Activated naive CD4-positive, alpha-beta T cell treated with anti-CD3 and anti-CD28 coated beads, Interleukin-2, amount 10 ng/mL, durations not matched to agents 7 days and 5 days (primary cell): ENCODE measurements around the gene PTPN3.
"Not testable (repeated sequence)": the region's sequence is repeated elsewhere in the genome, so short reads cannot be mapped to it uniquely, and the experiment has no call there.

Experiments
- CTCF ChIA-PET: fragments of 350-600 bp; sonication (Branson Sonifier 250); formaldehyde crosslinking; loops from one replicate; lab custom pipeline; 2021; ENCODE audit warnings: antibody characterized with exemption; lab: Charles Lee
- DNase-seq: peaks from one replicate; pipeline ENCODE4 v3.0.0-alpha.2; 2020
- H3K27ac Mint-ChIP-seq: one replicate; pipeline ENCODE4 v1.8.0; 2021; ENCODE audit warnings: mild to moderate bottlenecking, moderate library complexity, mixed read lengths
- H3K27me3 Mint-ChIP-seq: one replicate; pipeline ENCODE4 v1.8.0; 2021; ENCODE audit warnings: mild to moderate bottlenecking, mixed read lengths
- H3K36me3 Mint-ChIP-seq: one replicate; pipeline ENCODE4 v1.8.0; 2021; ENCODE audit warnings: mixed read lengths
- H3K4me1 Mint-ChIP-seq: one replicate; pipeline ENCODE4 v1.8.0; 2021; ENCODE audit warnings: mixed read lengths
- H3K4me3 Mint-ChIP-seq: one replicate; pipeline ENCODE4 v1.8.0; 2021; ENCODE audit warnings: mild to moderate bottlenecking, moderate library complexity, mixed read lengths
- H3K9me3 Mint-ChIP-seq: one replicate; pipeline ENCODE4 v1.8.0; 2021; ENCODE audit warnings: mixed read lengths

The PTPN3 gene

DNA sequence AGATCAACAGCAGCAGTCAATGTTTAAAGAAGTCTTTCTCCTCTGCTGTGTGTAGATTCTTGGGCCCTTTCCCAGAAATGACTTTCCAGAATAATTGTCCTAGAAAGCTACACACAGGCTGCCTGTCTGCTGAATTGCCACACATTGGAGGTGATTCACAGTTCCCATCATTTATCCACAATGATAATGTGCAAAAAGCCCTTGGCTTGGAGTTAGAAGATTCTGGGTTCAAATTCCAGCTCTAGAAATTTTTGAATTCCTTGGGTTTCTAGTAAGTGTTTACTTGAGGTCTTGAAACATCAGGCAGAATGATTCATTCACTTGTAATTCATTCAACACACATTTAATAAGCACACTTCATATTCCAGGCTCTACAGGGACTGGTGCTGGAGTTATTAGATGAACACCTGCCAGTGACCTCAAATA lies 148.7 kb downstream of the PTPN3 start:
- CTCF ChIA-PET = no interaction called here
- Mint-ChIP-seq H3K36me3 (no peaks in the 10 kb centered on the region), H3K4me1 (no peaks in the 10 kb centered on the region), H3K27me3 (peaks cover 11% of the 10 kb centered on the region), H3K4me3 (no peak overlapping the region), H3K27ac (no peak overlapping the region), H3K9me3 (no peaks in the 10 kb centered on the region)
- DNase-seq = no peak

DNA sequence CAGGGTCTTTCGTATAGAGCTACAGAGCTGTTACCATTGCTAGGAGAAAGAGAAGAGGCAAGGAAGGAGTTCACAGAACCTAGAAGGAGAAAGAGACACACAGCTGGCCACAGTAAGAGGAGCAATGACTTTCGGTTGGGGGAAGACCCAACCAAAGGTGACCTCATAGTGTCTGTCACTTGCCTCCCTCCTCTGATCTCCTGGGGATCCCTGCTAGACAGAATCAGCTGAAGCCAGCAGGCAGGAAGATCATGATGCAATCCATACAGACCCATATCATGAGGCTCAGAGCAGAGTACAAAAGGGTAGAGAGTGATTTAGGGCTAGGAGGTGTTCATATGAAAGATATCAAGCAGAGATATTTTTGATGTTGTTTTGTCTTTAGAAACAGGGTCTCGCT lies 151.2 kb downstream of the PTPN3 start:
- Mint-ChIP-seq H3K36me3 (no peaks in the 10 kb centered on the region), H3K4me1 (no peaks in the 10 kb centered on the region), H3K27ac (no peak overlapping the region), H3K27me3 (peaks cover 15% of the 10 kb centered on the region), H3K4me3 (no peak overlapping the region), H3K9me3 (no peaks in the 10 kb centered on the region)
- CTCF ChIA-PET = no interaction called here
- no peak for DNase-seq

DNA sequence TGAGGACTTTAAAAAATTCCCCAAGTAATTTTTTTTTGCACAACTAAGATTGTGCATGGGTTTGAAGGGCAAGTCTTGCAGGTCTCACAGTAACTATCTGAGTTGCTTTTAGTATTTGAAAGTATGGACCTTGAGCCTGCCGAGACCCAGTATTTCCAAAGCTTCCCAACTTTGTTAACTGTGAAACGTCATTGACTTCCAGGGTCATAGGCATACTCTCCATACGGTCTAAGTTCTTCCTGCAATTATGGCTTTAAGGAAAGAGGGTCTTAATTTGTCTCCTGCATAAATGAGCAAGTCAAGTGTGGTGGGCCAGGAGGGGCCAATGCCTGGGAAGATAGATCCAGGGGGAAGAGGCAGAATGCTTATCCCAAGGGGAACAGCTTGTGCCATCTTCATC lies 153.2 kb downstream of the PTPN3 start:
- H3K4me3 Mint-ChIP-seq = no peak overlapping the region
- no peak overlapping the region for H3K27ac Mint-ChIP-seq
- no peaks in the 10 kb centered on the region for H3K36me3 Mint-ChIP-seq
- peaks cover 15% of the 10 kb centered on the region for H3K27me3 Mint-ChIP-seq
- no peak for DNase-seq
- CTCF ChIA-PET = interaction anchor here (1.0 to 1.2 kb wide), 2 partner anchors 67 to 96 kb away, joined by 3 to 4 read pairs; no protein-coding TSS in a partner anchor
- no peaks in the 10 kb centered on the region for H3K4me1 Mint-ChIP-seq
- H3K9me3 Mint-ChIP-seq = no peaks in the 10 kb centered on the region

DNA sequence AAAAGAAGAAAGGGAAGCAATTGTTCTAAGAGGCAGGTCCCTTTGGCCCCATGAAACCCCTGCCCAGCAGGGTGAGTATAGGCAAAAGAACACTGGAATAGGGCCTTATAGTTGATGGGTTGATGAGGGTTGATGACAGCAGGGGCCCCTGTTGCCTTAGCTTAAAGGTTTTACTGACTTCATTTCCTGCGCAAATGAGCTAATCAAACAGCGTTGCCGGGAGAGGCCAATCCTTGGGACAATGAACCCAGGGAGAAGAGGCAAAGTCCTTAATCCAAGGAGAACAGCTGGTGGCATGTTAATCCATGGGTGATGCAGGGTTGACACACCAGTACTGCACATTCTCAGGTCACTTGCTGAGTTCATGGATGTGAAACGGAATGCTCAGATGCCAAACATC lies 155.2 kb downstream of the PTPN3 start:
- H3K4me1 Mint-ChIP-seq = no peaks in the 10 kb centered on the region
- no peak for DNase-seq
- H3K36me3 Mint-ChIP-seq = no peaks in the 10 kb centered on the region
- H3K27ac Mint-ChIP-seq = no peak overlapping the region
- H3K27me3 Mint-ChIP-seq = peaks cover 12% of the 10 kb centered on the region
- CTCF ChIA-PET = no interaction called here
- no peak overlapping the region for H3K4me3 Mint-ChIP-seq
- H3K9me3 Mint-ChIP-seq = no peaks in the 10 kb centered on the region

DNA sequence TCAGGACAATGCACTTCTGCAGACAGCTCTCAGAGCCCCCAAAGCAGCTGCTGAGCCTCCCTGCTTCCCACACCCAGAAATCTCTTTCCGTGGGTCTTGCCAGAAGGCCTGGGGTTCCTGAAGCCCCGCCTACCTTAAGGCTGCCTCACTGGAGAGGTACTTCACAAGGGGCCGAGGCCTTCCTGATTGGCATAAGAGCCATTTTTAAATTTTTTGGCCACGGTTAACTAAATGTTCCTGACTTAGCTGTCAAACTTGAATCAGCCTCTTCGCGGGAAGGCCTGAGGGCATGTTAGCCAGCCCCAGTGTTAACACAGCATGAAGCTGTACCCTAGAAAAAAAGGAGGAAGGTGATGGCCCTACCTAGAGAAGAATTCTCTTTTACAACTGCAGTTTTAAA lies 156.5 kb downstream of the PTPN3 start:
- Mint-ChIP-seq H3K4me1 (no peaks in the 10 kb centered on the region), H3K27me3 (peaks cover 11% of the 10 kb centered on the region), H3K36me3 (no peaks in the 10 kb centered on the region), H3K9me3 (no peaks in the 10 kb centered on the region), H3K27ac (no peak overlapping the region), H3K4me3 (no peak overlapping the region)
- no peak for DNase-seq
- CTCF ChIA-PET = interaction anchor here (0.5 kb wide), 1 partner anchor 465 kb away, joined by 3 read pairs; no protein-coding TSS in a partner anchor

DNA sequence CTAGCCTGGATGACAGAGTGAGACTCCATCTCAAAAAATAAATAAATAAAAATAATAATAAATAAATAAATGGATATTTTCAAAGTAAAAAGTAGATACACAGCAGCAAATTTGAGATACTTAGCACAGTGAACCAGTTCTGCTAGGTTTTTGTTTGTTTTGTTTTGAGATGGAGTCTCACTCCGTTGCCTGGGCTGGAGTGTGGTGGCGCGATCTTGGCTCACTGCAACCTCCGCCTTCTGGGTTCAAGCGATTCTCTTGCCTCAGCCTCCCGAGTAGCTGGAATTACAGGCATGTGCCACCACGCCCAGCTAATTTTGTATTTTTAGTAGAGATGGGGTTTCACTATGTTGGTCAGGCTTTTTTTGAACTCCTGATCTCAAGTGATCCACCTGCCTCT lies 157.1 kb downstream of the PTPN3 start:
- H3K4me3 Mint-ChIP-seq, H3K4me1 Mint-ChIP-seq, CTCF ChIA-PET, DNase-seq, H3K9me3 Mint-ChIP-seq, H3K36me3 Mint-ChIP-seq, H3K27ac Mint-ChIP-seq: not testable (repeated sequence)
- peaks cover 14% of the 10 kb centered on the region for H3K27me3 Mint-ChIP-seq

DNA sequence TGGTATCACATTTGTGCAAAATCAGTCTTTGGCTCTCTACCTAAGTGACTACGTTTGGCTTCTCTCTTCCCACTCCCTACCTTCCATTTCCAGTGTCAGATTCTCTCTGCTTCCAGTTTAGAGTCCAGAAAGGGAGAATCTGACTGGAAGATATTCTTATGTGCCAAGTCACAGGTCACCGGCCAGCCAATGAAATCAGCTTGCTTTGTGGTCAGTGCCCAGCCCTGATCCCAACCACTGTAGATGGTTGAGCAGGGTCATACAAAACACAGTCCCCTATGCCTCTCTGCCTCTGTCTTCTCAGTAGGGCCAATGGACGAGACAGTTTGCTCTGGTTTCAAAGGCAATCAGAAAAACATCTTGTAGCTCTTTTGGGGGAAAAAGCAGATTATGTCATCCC lies 161.7 kb downstream of the PTPN3 start:
- Mint-ChIP-seq H3K36me3 (no peaks in the 10 kb centered on the region), H3K27ac (no peak overlapping the region), H3K4me1 (no peaks in the 10 kb centered on the region), H3K4me3 (no peak overlapping the region), H3K27me3 (peaks cover 13% of the 10 kb centered on the region), H3K9me3 (no peaks in the 10 kb centered on the region)
- DNase-seq = no peak
- CTCF ChIA-PET = no interaction called here

DNA sequence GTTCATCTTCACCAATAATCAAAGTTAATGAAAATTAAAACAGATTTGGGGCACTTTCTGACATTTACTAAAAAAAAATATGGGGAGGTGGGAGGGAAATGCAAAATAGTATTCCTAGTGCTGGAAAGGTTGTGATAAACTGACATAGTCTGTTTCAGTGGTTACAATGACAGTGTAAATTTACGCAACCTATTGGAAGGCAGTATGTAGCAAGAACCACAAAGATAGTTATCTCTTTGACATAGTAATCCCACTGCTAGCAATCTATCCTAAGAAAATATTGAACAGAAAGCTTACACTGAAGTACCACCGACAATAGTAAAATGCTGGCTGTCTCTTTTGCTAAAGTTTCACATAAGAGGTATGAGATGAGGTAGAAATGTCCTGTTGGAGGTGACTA lies 162.2 kb downstream of the PTPN3 start:
- no peak overlapping the region for H3K4me3 Mint-ChIP-seq
- no peaks in the 10 kb centered on the region for H3K9me3 Mint-ChIP-seq
- H3K27me3 Mint-ChIP-seq = peaks cover 13% of the 10 kb centered on the region
- no peak for DNase-seq
- CTCF ChIA-PET = no interaction called here
- H3K27ac Mint-ChIP-seq = no peak overlapping the region
- no peaks in the 10 kb centered on the region for H3K36me3 Mint-ChIP-seq
- H3K4me1 Mint-ChIP-seq = no peaks in the 10 kb centered on the region

DNA sequence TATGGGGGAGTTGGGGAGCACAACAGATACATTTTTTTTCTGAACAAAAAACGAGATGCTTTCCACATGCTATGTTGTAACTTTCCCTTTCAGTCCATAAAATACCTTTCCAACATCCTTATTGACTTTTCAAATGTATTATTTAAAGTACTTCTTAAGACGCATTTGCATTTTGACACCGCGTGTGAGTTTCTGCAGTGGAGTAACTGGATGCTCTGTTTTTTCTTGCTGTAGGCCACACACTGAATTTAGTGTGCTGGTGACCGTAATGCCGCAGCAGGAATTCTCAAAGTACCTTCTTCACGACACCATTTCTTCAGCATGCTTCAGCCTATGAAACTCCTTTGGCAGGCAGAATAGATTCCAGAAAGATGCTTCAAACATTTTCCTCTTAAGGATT lies 163.0 kb downstream of the PTPN3 start:
- H3K4me3 Mint-ChIP-seq = no peak overlapping the region
- no peak for DNase-seq
- H3K27me3 Mint-ChIP-seq = peaks cover 15% of the 10 kb centered on the region
- no peaks in the 10 kb centered on the region for H3K4me1 Mint-ChIP-seq
- H3K9me3 Mint-ChIP-seq = no peaks in the 10 kb centered on the region
- no peaks in the 10 kb centered on the region for H3K36me3 Mint-ChIP-seq
- no peak overlapping the region for H3K27ac Mint-ChIP-seq
- CTCF ChIA-PET = no interaction called here

DNA sequence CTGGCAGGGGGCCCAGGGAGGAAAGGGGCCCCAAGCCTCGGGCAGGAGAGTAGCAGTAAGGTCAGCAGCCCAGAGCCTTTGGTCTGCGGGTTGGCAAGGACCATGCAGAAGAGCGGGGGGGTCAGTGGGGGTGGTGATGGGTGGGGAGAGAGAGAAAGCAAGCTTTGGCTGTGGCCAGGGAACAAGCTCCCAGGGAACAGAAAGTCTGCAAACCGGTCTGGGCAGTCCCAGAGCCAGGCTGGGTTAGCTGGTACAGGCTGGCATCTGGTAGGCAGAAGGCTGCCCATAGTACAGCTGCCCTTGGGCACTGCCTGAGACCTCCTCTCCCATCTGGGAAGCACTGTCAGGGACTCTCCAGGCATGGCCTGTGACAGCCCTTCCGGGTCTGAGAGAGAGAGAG lies 166.8 kb downstream of the PTPN3 start:
- CTCF ChIA-PET = no interaction called here
- H3K36me3 Mint-ChIP-seq = no peaks in the 10 kb centered on the region
- no peaks in the 10 kb centered on the region for H3K9me3 Mint-ChIP-seq
- H3K27me3 Mint-ChIP-seq = peaks cover 31% of the 10 kb centered on the region
- no peak overlapping the region for H3K27ac Mint-ChIP-seq
- no peak overlapping the region for H3K4me3 Mint-ChIP-seq
- no peak for DNase-seq
- no peaks in the 10 kb centered on the region for H3K4me1 Mint-ChIP-seq

DNA sequence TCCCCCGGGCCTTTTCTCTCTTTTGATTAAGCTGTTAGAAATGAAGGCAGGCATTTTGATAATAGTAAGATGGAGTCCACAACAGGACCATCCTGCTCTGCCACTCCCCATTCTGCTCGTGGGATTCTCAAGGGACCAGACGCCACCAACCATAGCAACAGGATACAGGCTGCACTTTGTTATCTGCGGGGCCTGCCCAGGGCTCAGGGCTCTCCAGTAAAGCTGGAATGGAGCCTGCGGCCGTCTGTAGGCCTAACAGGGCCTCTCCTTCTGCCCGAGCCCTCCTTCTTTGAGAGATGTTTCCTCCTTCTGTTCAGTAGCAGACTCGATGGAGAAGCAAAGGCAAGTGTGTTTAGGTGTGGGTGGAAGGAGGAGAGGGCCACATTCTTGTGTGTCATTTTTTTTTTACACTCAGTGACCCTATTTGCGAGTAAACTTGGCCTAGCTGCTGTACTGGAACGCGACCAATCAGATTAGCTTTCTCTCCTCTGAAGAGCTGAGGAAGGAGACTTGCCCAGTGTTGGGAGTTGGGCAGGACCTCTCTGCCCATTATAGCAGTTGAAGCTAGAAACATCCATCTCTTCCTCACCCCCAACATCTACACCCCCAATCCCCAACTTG lies 168.4 kb downstream of the PTPN3 start:
- DNase-seq = no peak
- Mint-ChIP-seq H3K9me3 (no peaks in the 10 kb centered on the region), H3K4me3 (no peak overlapping the region), H3K27ac (no peak overlapping the region), H3K27me3 (peaks cover 24% of the 10 kb centered on the region), H3K4me1 (no peaks in the 10 kb centered on the region), H3K36me3 (no peaks in the 10 kb centered on the region)
- CTCF ChIA-PET = no interaction called here

DNA sequence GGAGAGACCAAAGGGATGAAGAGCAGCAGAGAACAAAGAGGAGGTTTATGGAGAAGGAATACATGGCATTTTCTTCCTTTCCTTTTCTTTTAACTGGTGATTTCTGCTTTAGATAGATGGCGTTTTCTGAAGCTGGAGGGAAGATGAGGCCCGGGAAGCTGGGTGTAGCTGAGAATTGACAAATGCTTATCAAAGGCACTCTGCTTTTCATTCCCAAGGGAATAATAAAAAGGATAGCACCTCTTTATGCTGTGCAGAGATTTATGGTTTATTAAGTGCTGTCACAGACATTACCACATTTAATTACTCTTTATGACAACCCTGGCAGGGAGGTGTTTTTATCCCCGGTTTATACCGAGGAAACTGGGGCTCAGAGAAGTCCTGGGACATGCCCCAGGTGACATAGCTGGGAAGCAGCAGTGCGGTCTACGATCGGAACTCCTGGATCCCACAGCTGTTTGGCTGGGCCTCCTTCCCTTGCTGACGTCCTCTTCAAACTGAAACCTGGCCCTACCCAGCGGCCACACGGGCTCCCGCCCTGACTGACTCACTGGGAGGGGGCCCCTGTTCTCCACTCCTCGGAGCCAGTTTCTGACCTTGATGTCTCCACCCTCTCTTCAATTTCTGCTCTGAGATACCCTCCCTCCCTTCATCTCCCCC lies 169.0 kb downstream of the PTPN3 start:
- CTCF ChIA-PET = no interaction called here
- DNase-seq = no peak
- H3K27me3 Mint-ChIP-seq = peaks cover 24% of the 10 kb centered on the region
- H3K4me1 Mint-ChIP-seq = no peaks in the 10 kb centered on the region
- no peak overlapping the region for H3K27ac Mint-ChIP-seq
- no peak overlapping the region for H3K4me3 Mint-ChIP-seq
- H3K9me3 Mint-ChIP-seq = no peaks in the 10 kb centered on the region
- no peaks in the 10 kb centered on the region for H3K36me3 Mint-ChIP-seq
